ENCODE results near the gene CNPY1. TPM values are rescaled to one million over a fixed set of nuclear protein-coding genes. Genes with fewer than 3 reads are reported as not detected.

The CNPY1 gene
- total RNA-seq, 1 experiment from 2014 or later = not detected

DNA sequence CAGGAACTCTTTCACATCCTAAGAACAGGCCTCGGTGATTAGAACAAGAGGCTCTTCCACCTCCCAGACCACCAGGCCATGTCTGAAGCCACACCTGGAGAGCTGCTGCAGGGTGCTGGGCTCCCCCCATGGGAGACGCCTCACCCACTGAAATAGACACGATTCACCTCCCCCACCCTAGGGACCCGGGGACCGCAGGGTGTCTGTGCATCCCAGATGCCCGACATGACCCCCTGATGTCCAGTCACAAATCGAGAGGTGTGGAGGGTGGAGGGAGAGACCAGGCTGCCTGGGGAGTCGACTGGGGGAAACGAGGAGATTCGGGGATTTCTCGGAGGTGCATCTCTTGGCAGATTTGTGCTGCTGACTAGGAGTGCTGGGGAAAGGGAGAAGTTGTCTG lies 31.0 kb downstream of the CNPY1 start:
- Mint-ChIP-seq H3K36me3 (ENCODE audit: insufficient read depth in 1 of 3, low read depth in 3 of 3) (no peaks in the 10 kb centered on the region), H3K4me1 (peaks cover 11 to 18% of the 10 kb centered on the region in 2 experiments), H3K27ac (no peak overlapping the region; a peak in 1 of 7 replicates), H3K9me3 (peaks cover 0 to 3% of the 10 kb centered on the region in 2 experiments; a peak in 2 of 5 replicates), H3K27me3 (ENCODE audit: low read depth) (peaks cover 99% of the 10 kb centered on the region), H3K4me3 (no peak overlapping the region)
- no peaks in the 10 kb centered on the region for H3K79me2 ChIP-seq (ENCODE audit: insufficient read depth, low read length)
- WGBS (ENCODE audit: extremely low coverage, insufficient read length, low lambda C conversion rate) = no CpG with 5 or more reads among the region's 11 CpGs
- H2BK5ac ChIP-seq (ENCODE audit: insufficient read length, low read length) = no peak overlapping the region
- no peak overlapping the region for H3K9ac ChIP-seq (ENCODE audit: extremely low read depth, insufficient read length, low read length)
- no peak overlapping the region for H3K4me2 ChIP-seq (ENCODE audit: insufficient read depth, insufficient read length, low read length)
- H3K27me3 ChIP-seq (ENCODE audit: insufficient read depth, low read length) = peaks cover 35% of the 10 kb centered on the region
- H4K20me1 ChIP-seq (ENCODE audit: control insufficient read depth, insufficient read depth, insufficient read length) = no peaks in the 10 kb centered on the region
- no peak overlapping the region for H2BK15ac ChIP-seq (ENCODE audit: low read depth, low read length)
- no peaks in the 10 kb centered on the region for H3K79me1 ChIP-seq (ENCODE audit: insufficient read depth, low read depth, low read length, poor library complexity, severe bottlenecking)
- H2AK5ac ChIP-seq (ENCODE audit: insufficient read length, low read length) = no peak overlapping the region
- H2BK20ac ChIP-seq (ENCODE audit: low read depth, low read length, poor library complexity, severe bottlenecking) = no peak overlapping the region
- TF ChIP-seq, protein P1, sequence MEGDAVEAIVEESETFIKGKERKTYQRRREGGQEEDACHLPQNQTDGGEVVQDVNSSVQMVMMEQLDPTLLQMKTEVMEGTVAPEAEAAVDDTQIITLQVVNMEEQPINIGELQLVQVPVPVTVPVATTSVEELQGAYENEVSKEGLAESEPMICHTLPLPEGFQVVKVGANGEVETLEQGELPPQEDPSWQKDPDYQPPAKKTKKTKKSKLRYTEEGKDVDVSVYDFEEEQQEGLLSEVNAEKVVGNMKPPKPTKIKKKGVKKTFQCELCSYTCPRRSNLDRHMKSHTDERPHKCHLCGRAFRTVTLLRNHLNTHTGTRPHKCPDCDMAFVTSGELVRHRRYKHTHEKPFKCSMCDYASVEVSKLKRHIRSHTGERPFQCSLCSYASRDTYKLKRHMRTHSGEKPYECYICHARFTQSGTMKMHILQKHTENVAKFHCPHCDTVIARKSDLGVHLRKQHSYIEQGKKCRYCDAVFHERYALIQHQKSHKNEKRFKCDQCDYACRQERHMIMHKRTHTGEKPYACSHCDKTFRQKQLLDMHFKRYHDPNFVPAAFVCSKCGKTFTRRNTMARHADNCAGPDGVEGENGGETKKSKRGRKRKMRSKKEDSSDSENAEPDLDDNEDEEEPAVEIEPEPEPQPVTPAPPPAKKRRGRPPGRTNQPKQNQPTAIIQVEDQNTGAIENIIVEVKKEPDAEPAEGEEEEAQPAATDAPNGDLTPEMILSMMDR (conservative IDR thresholded peaks at IDR 0.05) = no peak
- H3K56ac ChIP-seq (ENCODE audit: insufficient read length, low read depth, low read length) = no peak overlapping the region
- H2AFZ ChIP-seq (ENCODE audit: low read length) = no peak overlapping the region
- no peak overlapping the region for H3K4ac ChIP-seq (ENCODE audit: low read depth, low read length)
- no peaks in the 10 kb centered on the region for H3K23me2 ChIP-seq (ENCODE audit: insufficient read length, low read depth, low read length, poor library complexity, severe bottlenecking)
- H2BK12ac ChIP-seq (ENCODE audit: insufficient read length, low read depth, low read length) = no peak overlapping the region
- no peak overlapping the region for H4K8ac ChIP-seq (replicated peaks; ENCODE audit: insufficient read length, low read depth, low read length)
- H4K91ac ChIP-seq (ENCODE audit: insufficient read length, low read depth, low read length) = no peak overlapping the region
- H2BK120ac ChIP-seq (ENCODE audit: low read depth, low read length, poor library complexity, severe bottlenecking) = no peak overlapping the region
- DNase-seq = no peak
- H3T11ph ChIP-seq (ENCODE audit: low read length) = no peak overlapping the region
- H4K5ac ChIP-seq (ENCODE audit: insufficient read length, low read depth, low read length) = no peak overlapping the region
- H3K18ac ChIP-seq (ENCODE audit: insufficient read length, low read depth, low read length) = no peak overlapping the region
- no peak overlapping the region for H3K23ac ChIP-seq (ENCODE audit: insufficient read length, low read depth, low read length)
- H3K9me3 ChIP-seq (ENCODE audit: control insufficient read depth, low read depth, low read length) = no peaks in the 10 kb centered on the region
- no peak overlapping the region for H3K27ac ChIP-seq (ENCODE audit: insufficient read length, low read depth, low read length)
- no peak overlapping the region; the same call in 1 of the 2 replicates for H3K14ac ChIP-seq (ENCODE audit: insufficient read depth, low read length)
- no peaks in the 10 kb centered on the region for H3K4me1 ChIP-seq (ENCODE audit: insufficient read depth, low read length)

Measured in H9 (cell line).